Glomerular visceral epithelial cell (primary cell): Measurements from ENCODE around the gene LGALS7.

Experiments
- DNase-seq: peaks from one replicate; pipeline ENCODE4 v3.0.0-alpha.2; 2016; ENCODE audit errors: extremely low spot score

Gene LGALS7

DNA sequence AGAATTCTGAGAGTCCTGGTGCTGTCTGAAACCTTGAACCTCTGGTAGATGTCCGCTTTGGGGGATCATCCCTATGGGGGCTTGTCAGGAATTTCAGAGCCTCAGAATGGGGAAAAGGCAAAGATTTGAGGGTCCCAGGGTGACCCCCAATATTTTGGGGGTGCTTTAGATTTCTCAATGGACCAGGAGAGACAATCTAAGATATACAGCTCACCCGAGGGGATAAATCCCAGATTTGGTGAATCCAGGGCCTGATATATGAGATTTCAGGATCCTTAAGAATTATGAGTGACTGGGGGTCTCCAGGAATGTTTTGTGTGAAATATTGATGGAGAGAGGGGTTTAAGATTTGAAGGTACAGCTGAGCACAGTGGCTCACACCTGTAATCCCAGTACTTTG, 32.4 kb downstream of the LGALS7 start:
- no peak for DNase-seq

DNA sequence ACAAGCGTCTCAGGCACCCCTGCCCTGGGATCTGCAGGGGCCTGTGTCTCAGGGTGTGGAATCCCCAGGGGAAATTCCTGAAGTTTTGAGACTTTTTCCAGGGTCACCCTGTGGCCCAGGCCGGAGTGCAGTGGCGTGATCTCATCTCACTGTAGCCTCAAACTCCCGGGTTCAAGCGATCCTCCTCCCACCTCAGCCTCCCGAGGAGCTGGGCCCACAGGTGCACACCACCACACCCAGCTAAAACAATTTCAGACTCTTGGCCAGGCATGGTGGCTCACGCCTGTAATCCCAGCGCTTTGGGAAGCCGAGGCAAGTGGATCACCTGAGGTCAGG, 33.1 kb downstream of the LGALS7 start:
- DNase-seq: no peak

GRCh38 chr19:38739440-38740256, 33.7 kb downstream of the LGALS7 start:
- no peak for DNase-seq

DNA sequence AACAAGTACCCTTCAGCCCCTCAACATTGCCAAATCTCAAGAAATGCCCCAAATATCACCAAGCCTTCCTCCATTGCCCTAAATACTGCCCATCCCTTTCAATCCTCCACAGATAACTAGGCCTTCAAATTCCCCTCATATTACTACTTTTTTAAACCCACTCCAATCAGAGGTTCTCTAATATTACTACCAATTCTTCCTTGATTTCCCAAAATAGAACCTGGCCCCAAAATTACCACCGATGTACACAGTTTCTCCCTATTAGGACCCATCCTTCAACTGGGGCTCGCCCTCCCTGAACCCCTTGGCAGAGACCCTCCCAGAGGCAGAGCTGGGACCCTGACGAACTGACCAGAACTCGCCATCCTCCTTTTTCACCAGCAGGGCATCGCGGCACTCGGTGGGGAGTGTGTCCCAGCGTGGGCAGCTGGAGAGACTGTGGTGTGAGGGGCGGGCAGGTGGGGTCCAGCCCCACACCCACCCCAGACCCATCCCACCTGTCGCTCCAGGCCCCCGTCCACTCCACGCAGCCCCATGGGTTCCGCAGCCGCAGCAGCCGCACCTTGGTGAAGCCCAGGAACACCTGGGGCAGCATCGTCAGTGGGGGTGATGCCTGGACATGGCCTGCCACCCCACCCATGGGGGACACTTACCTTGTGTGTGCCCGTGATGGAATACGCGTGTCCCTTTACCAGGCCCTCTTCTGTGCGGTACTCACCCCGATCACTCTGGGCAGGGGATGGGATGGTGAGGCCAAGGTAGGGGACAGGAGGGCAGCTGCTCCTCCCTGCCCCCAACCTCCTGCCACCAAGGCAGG, 35.2 kb downstream of the LGALS7 start:
- DNase-seq: no peak

GRCh38 chr19:38737281-38737865, 35.9 kb downstream of the LGALS7 start:
- no peak for DNase-seq

- peak; percentile 64 for DNase-seq
Measured at GRCh38 chr19:38736413-38737280, 36.7 kb downstream of the LGALS7 start.

- DNase-seq: peak; percentile 67
Measured at GRCh38 chr19:38736036-38736412, 37.3 kb downstream of the LGALS7 start.

DNA sequence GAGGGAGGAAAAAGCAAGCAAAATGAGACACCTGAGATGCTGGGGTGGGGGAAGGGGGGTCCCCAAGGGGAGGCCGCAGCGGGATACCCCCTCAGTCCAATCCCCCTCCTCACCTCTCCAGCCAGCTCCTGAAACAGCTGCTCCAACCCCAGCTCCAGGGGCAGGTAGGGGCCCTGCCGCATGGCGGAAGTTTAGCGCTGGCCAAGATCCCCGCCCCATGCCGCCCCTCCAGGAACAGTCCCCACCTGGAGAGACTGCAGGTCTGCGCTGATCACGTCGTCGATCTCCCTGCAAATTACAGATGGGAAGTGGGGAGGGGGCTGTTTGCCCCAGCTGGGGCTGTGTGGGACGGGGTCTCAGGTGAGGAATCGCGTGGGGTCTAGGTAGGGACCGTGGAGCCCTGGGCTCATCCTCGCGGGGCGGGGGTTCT, 38.0 kb downstream of the LGALS7 start:
- peak; percentile 58 for DNase-seq

- peak; percentile 71 for DNase-seq
Measured at GRCh38 chr19:38734426-38735256, 38.7 kb downstream of the LGALS7 start.

DNA sequence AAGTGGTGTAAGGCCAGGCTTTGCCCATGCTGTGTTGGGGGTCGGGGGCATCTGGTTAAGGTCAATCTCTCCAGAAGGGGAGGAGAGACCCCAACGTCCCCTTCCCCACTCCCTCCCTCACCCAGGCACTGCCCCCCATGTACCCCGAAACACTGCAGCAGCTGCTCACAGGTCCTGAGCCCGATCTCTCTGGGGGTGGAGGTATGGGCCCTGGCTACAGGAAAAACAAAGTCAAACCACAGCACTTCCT, 39.2 kb downstream of the LGALS7 start:
- DNase-seq: no peak

DNA sequence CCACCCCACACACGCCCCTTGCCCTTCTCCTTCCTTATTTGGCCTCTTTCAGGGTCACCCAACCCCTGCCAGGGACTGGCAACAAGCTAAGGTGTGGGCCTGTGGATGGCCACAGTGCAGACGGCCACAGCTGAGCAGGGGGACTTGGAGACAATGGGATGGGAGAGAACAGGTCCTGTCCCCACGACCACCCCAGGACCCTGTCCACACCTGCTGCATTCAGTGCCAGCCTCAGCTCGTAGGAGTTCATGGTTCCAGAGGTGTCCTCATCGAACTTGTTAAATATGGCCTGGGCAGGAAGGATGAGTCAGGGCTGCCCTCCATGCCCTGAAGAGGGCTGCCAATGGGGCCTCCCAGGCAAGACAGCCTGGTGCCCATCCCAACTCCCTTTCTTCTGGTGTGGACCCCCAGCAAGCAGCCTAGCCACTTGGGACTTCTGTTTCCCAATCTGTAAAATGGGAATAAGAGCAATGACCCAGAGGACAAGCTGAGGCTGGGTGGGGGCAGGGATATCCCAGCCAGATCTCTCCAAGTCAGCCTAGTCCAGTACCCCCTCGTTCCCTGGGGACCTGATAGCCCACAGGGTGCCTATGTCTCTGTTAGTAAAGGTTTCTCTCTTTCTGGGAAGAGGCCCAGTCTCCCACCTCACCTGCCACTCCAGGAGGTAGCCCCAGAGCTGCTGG, 39.7 kb downstream of the LGALS7 start:
- peak; percentile 53 for DNase-seq

DNA sequence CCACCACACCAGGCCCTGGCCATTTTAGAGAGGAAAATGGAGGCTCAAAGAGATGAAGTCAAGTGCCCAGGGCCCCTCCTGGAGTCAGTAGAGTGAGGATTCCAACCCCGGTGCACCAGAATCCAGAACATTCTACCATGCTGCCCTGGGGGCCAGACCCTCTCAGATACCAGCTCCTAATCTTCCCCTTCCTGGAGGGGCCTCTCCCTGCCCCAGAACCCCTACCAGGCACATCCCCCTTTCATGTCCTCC, 40.1 kb downstream of the LGALS7 start:
- no peak for DNase-seq

- no peak for DNase-seq
Measured at GRCh38 chr19:38731654-38732301, 41.5 kb downstream of the LGALS7 start.

DNA sequence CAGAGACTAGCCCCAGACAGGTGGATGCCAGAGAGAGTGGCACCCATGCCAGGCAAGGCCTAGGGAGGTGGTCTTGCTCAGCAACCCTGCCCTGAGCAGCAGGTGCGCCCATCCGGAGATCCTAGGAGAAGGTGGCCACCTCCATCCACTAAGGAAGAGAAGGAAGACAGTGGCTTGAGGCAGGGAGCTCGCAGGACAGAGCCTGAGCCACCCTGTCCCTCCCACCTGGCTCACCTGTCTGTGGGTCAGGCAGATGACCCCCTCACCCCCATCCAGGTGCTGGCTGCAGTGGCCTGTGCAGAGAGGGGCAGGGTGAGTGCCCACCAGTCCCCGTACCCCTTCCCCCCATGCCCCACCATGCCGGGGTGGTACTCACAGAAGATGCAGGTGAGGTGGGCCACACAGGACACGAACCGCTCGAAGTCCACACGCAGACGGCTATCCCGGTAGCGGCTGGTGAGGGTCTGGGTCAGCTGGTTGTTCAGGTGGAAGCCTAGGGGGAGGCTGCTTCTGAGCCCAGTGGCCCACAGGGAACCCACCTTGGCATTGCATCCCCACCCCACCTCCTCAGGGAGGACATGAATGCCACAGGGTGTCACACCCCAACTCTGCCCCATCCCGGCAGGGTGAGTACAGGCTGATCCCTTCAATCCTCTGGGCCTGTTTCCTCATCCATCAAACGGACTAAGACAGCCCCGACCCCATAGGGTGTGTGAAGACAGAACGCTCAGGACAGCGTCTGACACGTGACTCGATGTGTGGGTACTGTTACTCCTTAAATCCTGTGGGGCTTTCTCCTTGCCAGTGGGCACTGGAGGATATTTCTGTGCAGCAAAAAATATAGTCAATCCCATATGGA, 42.4 kb downstream of the LGALS7 start:
- DNase-seq: no peak

DNA sequence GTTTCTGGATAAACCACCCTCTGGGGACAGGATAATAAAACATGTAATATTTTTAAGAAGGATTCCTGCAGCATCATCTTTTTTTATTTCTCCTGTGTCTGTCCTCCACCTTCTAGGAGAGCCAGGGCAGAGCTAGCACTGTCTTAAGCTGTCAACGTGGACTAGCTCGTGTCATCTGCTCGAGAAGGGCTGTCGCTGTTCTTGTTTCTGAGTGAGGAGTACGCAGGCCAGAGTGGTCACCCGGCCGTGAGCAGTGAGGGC, 42.9 kb downstream of the LGALS7 start:
- no peak for DNase-seq

DNA sequence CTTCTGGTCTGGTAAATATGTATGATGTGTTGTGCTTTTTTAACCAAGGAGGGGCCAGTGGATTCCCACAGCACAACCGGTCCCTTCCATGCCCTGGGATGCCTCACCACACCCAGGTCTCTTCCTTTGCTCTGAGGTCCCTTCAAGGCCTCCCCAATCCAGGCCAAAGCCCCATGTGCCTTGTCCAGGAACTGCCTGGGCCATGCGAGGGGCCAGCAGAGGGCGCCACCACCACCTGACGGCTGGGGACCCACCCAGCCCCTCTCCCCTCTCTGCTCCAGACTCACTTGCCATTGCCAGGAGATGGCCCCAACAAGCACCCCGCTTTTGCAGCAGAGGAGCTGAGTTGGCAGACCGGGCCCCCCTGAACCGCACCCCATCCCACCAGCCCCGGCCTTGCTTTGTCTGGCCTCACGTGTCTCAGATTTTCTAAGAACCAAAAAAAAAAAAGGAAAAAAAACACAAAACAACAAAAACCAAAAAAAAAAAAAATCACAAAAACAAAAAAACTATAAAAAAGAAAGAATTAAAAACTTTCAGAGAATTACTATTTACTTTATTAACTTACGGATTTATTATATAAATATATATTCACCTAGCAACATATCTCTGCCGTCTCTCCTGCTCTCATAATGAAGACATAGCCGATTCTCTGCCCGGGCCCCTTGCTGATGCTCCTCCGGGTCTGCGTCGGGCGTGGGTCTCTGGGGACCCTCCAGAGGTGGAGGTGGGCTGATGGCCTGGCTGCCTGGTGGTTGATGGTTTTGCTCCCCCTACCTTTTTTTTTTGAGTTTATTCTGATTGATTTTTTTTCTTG, 43.5 kb downstream of the LGALS7 start:
- DNase-seq: peak; percentile 73

DNA sequence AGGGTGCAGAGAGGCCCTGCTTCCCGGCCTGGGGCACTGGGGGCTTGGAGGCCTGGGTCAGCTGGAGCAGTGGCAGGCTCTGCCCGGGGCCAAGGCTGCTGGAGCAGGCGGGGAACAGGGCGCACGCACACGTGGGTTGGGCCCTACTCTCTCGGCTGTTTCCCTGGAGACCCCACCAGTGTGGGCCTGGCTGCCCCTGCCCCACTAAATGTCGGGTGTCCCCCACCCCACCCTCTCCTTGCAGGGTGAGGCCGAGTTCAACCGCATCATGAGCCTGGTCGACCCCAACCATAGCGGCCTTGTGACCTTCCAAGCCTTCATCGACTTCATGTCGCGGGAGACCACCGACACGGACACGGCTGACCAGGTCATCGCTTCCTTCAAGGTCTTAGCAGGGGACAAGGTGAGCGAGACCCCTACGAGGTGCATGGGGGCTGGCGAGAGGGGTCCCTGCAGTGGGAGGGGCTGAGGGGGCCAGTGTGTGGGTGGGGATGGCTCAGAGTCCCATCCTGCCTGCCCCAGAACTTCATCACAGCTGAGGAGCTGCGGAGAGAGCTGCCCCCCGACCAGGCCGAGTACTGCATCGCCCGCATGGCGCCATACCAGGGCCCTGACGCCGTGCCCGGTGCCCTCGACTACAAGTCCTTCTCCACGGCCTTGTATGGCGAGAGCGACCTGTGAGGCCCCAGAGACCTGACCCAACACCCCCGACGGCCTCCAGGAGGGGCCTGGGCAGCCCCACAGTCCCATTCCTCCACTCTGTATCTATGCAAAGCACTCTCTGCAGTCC, 44.4 kb downstream of the LGALS7 start:
- DNase-seq: no peak
